GM19468 (cell line): ENCODE data around the gene CPA3.

Source experiments
- ATAC-seq: cut with Tn5 transposase; IDR thresholded peaks from one replicate; pipeline ENCODE4 v1.9.1; 2021; ENCODE audit warnings: mild to moderate bottlenecking, moderate library complexity, moderate number of reproducible peaks; ENCODE audit not compliant: unreplicated experiment; ENCODE audit errors: extremely low read depth

CPA3 gene

GRCh38 chr3:148911592-148911991, 46.5 kb downstream of the CPA3 start:
- no peak for ATAC-seq

- no peak for ATAC-seq
Measured at GRCh38 chr3:148914936-148915690, 50.0 kb downstream of the CPA3 start.

GRCh38 chr3:148916132-148916531, 51.0 kb downstream of the CPA3 start:
- no peak for ATAC-seq

GRCh38 chr3:148922467-148922866, 57.4 kb downstream of the CPA3 start:
- ATAC-seq, result no peak

DNA sequence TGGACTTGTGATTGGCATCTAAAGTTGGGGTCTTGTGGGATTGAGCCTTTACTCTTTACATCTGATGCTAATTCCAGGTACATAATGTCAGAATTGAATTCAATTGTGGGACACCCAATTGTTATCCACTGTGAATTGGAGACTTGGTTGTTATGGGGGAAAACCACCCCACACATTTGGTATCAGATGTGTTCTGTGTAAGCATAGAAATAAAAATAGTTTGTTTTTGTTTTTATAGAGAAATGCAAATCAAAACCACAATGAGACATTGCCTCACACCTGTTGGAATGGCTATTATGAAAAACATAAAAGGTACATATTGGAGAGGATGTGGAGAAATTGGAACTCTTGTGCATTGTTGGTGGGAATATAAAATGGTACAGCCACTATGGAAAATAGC, 58.5 kb downstream of the CPA3 start:
- ATAC-seq, result peak; percentile 49

- no peak for ATAC-seq
Measured at GRCh38 chr3:148924562-148924961, 59.5 kb downstream of the CPA3 start.

DNA sequence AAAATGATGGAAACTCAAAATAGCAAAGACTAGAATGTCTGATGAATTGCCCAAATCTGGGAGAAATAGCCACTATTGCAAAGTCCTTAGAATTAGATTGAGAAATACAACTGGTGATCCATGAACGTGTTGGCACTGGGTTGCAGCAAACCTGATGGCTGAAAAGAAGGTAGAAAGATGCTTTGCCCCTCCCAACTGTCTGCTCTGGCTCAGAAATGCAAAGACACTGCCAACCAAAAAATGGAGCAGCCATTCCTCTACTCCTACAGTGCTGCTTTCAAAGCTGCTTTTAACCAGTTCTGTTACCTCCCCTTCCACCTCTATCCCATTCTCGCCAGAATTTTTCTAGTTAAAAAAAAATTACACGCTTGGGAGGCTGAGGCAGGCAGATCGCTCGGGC, 60.7 kb downstream of the CPA3 start:
- no peak for ATAC-seq

DNA sequence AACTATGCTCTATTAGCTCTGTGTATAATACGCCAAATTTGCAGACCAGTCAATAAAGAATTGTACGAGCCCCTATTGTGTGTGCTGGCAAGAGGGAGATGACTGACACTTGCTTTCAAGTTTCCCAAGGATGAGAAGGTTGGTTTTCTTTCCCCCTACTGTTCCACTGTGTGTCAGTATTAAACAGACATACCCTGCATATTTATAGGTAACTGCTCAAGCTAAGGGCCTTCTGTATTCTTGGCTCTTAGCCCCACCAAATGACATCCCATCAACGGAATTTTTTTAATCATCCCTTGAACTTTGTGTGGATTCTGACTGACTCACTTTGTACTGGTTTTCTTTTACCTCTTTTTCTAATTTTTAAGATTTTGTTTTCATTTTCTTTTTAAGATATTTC, 65.7 kb downstream of the CPA3 start:
- no peak for ATAC-seq

DNA sequence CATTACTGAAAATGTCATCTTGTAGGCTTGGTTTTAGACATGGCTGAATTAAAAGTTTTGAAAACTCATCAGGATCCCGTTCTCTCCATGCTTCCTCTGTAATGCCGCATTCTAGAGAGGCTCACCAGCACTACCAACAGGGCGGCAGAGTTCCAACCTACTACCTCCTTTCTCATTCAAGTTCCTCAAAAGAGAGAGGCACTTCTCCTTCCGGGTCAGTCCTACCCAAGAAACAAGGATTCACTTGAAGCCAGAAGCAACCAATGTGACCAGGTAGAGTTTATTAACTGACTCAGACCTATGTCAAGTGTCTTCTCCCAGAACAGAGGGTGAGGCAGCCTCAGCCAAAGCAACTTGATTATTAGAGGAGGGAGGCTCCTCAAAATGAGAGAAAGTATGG, 66.5 kb downstream of the CPA3 start:
- ATAC-seq, result no peak

GRCh38 chr3:148932972-148933371, 67.9 kb downstream of the CPA3 start:
- no peak for ATAC-seq

GRCh38 chr3:148937467-148938255, 72.6 kb downstream of the CPA3 start:
- ATAC-seq, result no peak

DNA sequence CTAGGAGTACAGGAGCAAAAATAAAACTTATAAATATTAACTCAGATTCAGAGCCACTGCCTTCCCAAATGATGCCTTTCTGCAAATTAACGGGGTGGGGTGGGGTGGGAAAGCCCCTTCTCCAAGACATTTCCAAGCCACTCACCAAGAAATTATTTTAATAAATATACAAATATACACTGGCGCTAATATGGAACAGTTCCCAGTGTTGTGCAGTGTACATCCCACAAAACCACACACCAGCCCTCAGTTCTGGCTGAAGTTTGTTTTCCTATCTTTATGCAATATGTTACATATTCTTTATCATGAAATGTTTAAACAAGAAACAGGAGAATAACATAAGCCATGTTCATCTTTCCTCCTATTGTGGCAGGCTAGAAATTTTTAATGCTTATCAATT, 73.2 kb downstream of the CPA3 start:
- ATAC-seq, result no peak

GRCh38 chr3:148938936-148939335, 73.8 kb downstream of the CPA3 start:
- no peak for ATAC-seq

- no peak for ATAC-seq
Measured at GRCh38 chr3:148940983-148941382, 75.9 kb downstream of the CPA3 start.

DNA sequence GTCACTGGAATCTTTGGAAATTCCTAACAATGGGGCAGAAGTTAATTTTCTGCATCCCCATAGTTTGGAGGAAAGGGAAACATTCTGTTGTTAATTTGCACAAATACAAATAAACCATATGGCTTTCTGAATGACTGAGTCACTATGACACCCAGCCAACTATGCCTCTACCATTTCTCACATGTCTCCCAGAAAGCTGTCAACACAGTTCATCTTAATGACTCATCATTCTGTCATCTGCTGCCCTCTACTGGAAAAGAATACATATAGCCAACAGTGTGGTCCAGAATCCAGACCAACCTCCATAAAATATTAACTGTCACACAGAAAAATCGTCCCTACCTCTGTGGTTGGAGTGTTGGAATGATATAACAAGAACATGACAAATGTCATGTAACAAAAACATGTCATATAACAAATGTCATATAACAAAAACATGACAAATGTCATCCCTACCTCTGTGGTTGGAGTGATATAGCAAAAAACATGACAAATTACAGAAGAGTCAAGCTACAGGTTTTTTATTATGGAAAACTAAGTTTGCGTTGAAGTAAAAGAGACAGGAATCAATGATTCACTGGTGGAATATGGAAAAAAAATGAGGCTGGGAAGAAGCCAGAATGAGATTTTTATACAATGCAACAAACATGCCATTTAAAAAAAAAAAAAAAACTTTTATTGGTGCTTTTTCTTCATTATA, 78.6 kb downstream of the CPA3 start:
- ATAC-seq, result peak; percentile 84

- ATAC-seq, result no peak
Measured at GRCh38 chr3:148945116-148945515, 80.0 kb downstream of the CPA3 start.
